ENCODE measurements around the gene BPIFA3.

BPIFA3 gene

GRCh38 chr20:33276303-33277113, 59.4 kb downstream of the BPIFA3 start:
- Histone ChIP-seq H3K18ac (ENCODE audit: low read depth in 1 of 2, low read length in 2 of 2) (no peak overlapping the region), H3K23ac (ENCODE audit: low read length in 2 of 2) (no peak overlapping the region)
- DNase-seq: no peak

More at GRCh38 chr20:33276303-33277113, 59.4 kb downstream of the BPIFA3 start:
- Histone ChIP-seq H2AFZ (ENCODE audit: low read depth, low read length) (no peak overlapping the region), H3K27ac (ENCODE audit: low read length, poor library complexity, severe bottlenecking) (no peak overlapping the region), H3K36me3 (ENCODE audit: control insufficient read depth in 1 of 2, insufficient read depth in 2 of 2, low read depth in 1 of 2, low read length in 2 of 2) (no peaks in the 10 kb centered on the region), H2AK5ac (ENCODE audit: low read length, severe bottlenecking) (no peak overlapping the region), H3K27me3 (ENCODE audit: control insufficient read depth in 1 of 2, insufficient read depth in 1 of 2, low read length in 2 of 2) (peaks cover 34 to 60% of the 10 kb centered on the region in 2 experiments), H2BK15ac (ENCODE audit: low read depth, poor library complexity, severe bottlenecking) (no peak overlapping the region), H3K4me2 (ENCODE audit: low read length, poor library complexity, severe bottlenecking) (no peak overlapping the region), H3K9me3 (ENCODE audit: control insufficient read depth, low read length) (no peaks in the 10 kb centered on the region), H3K14ac (ENCODE audit: low read length in 2 of 2) (no peak overlapping the region), H3K4ac (ENCODE audit: low read depth in 1 of 2, low read length in 2 of 2) (no peak overlapping the region), H4K8ac (ENCODE audit: low read length) (no peak overlapping the region), H4K91ac (ENCODE audit: low read length) (no peak overlapping the region), H2BK120ac (ENCODE audit: low read depth, low read length) (no peak overlapping the region), H3K79me1 (replicated peaks; ENCODE audit: low read length, poor library complexity, severe bottlenecking) (no peaks in the 10 kb centered on the region), H3K4me1 (ENCODE audit: control insufficient read depth, insufficient read depth, low read depth, low read length) (peaks cover 4% of the 10 kb centered on the region), H3K9ac (ENCODE audit: low read length) (no peak overlapping the region), H2BK12ac (ENCODE audit: low read length in 2 of 2) (no peak overlapping the region), H2BK5ac (ENCODE audit: low read depth, low read length, poor library complexity, severe bottlenecking) (no peak overlapping the region), H3K4me3 (ENCODE audit: insufficient read depth in 1 of 2, low read depth in 1 of 2, low read length in 2 of 2) (no peak overlapping the region)
- 67% methylated on average over 11 of the region's 12 CpGs for WGBS

Data from mesenchymal stem cell (in vitro differentiated cells and primary cell).